GM18951 (cell line): Measurements from ENCODE around the gene GRIK1.

Source experiments
- POLR2A ChIP-seq: IDR thresholded peaks from 4 replicates; pipeline ENCODE4 v1.6.1; 2011; ENCODE audit warnings: mild to moderate bottlenecking; ENCODE audit not compliant: insufficient read length, insufficient read depth; ENCODE audit errors: extremely low read depth
- in situ Hi-C: fragments of 300-500 bp; cut with MboI; formaldehyde crosslinking; loops from one replicate; pipeline ENCODE4 v1.12.0; 2022; ENCODE audit warnings: low sequenced_read_pairs, mixed read lengths, inconsistent platforms; ENCODE audit not compliant: unreplicated experiment

Gene GRIK1

DNA sequence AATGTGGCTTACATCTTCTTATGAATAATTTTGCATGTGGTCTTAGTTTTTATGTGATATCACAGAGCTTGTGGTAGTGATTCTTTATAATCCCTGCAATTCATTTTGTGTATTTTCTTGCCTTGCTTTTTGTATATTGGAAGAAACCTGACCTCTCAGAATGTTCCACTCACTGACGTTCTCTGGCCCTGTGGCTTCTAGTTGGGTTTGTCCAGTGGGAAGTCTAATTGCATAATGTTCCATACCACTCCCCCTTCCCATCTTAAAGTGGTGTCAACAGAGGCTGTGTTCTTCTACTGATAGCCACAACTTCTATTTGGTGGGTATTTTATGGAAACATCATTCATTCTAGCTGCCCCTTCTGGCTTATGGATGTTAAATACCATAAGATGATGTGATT is 415.7 kb downstream of the GRIK1 start:
- in situ Hi-C loops: no loop called here

DNA sequence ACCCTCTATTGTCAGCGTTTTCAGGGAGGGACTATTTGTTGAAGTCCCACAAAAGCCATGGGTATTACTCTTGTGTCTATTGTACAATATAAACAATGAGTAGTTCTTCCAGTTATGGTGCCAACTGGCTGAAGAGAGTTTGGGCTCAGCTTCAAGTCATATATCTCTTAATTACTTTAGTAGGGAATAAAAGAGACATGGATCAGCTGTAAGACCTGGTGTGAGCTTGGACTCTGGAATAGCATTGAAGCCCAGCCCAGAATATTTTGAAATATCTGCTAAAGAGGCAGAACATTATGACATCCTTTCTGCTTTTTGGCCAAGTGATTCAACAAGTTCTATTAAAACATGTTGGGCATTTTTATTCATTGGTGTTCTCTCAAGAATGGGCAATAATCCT is 416.1 kb downstream of the GRIK1 start:
- no peak for TF ChIP-seq POLR2A
- in situ Hi-C loops: no loop called here

More for the DNA sequence above, 415.7 kb downstream of the GRIK1 start:
- no peak for TF ChIP-seq POLR2A

GRCh38 chr21:29521872-29522271 is 417.9 kb downstream of the GRIK1 start:
- in situ Hi-C loops: no loop called here
- no peak for TF ChIP-seq POLR2A

DNA sequence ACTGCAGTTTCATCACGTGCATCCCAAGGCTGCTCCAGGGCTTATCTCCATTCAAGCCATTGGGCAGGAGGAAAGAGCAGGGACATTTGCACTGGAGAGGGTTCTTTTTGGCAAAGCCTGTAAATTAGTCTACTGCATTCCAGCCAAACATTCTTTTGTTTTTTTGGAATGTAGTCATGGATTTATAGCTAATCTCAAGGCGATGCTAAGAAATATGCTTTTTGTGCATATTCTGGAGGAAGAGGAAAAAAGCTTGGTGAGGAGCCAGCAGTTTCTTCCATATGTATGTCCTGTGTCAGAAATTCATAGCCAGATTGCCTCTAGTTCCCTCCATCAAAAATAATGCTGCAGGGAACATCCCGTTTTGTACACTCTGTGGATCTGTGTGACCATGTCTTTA is 419.6 kb downstream of the GRIK1 start:
- in situ Hi-C loops: no loop called here
- TF ChIP-seq POLR2A: no peak

DNA sequence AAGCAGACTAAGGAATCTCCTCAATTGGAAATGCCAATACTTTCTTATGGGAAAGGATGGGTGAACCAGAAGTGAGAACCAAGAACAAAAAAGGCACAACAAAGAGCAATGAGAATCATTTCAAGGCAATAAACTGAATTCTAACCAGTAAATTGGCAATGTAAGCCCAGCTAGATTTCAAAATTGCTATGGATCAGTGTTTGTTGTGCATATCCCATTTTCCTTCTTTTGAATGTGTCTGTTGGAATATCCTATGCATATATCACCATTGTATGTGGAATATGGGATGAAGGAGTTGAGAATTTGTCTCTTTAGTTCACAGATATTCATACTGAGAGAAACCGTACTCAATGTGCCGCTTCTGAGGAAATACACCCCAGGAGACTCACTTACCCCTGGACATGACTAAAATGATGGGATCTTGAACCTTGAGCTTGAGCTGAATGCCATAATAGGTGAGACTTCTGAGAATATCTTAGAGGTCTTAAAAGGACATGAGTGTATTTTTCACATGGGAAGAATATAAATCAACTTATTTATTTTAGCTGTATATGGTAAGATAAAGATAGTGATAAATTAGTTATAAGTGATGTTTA is 425.0 kb downstream of the GRIK1 start:
- TF ChIP-seq POLR2A: no peak
- in situ Hi-C loops: no loop called here

DNA sequence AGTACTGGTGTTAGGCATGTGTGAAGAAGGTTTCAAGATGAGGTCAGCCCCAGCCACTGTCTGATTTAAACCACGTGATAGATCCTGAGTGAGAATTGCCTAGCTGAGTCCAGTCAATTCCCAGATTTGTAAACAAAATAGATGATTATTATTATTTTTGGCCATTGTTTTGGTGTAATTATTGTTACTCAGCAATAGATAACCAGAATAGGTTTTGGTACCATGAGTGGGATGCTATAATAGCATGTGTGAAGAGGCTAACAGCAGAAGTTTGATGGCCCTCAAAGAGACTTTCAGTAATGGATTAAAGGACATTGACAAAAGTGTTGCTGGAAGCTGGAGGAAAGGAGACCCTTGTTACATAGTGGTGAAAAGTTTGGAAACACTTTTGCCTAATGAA is 426.3 kb downstream of the GRIK1 start:
- TF ChIP-seq POLR2A: no peak
- in situ Hi-C loops: no loop called here

- in situ Hi-C loops: no loop called here
- no peak for TF ChIP-seq POLR2A
These were observed 428.7 kb downstream of the GRIK1 start for GRCh38 chr21:29511096-29511495.

DNA sequence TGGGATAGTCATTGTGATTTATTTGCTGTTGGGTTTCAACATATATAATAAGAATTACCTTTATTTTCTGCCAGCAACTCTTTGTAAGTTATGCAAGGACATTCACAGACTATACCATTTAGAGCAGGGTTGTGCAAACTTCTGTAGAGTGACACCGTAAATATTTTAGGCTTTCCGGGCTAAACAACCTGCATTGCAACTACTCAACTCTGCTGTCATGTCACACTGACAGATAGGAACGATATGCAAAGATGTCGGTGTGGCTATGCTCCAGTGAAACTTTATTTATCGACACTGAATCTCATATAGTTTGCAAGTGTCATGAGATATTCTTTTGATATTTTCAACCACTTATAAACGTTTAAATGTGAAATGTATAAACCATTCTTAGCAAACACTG is 430.7 kb downstream of the GRIK1 start:
- in situ Hi-C loops: no loop called here
- TF ChIP-seq POLR2A: no peak

- no peak for TF ChIP-seq POLR2A
- in situ Hi-C loops: no loop called here
These were observed 431.5 kb downstream of the GRIK1 start for GRCh38 chr21:29508301-29508700.

- in situ Hi-C loops: no loop called here
These were observed 432.8 kb downstream of the GRIK1 start for GRCh38 chr21:29506947-29507346.

GRCh38 chr21:29506214-29506613 is 433.6 kb downstream of the GRIK1 start:
- in situ Hi-C loops: no loop called here
- TF ChIP-seq POLR2A: no peak

More at GRCh38 chr21:29506947-29507346, 432.8 kb downstream of the GRIK1 start:
- no peak for TF ChIP-seq POLR2A

DNA sequence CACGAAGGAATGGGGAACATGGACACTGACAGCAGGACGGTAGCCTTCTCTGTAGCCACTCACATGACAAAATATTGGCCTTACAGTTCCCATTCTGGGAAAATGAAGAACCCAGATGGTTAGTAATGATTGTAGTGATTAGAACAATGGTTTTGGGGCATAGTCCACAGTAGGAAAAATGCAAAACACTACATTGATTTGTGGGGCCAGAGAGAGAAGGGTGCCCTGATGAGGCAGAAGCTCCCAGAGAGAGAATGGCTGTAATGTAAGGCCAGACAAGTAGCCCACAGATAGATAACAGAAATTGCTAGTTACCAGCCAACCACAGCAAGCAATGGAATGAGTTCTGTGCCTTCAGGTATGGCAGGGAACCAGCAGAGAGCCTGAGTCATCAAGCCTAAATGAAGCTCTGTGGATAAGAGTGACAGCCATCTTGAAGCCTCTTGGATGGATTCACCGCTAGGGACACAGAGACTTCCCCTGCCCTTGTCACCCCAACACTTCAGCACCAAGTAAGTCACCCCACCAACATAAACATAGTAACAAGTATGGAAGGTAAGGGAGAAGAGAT is 435.0 kb downstream of the GRIK1 start:
- in situ Hi-C loops: no loop called here
- TF ChIP-seq POLR2A: no peak

- in situ Hi-C loops: no loop called here
- TF ChIP-seq POLR2A: no peak
These were observed 438.3 kb downstream of the GRIK1 start for GRCh38 chr21:29501451-29501850.

DNA sequence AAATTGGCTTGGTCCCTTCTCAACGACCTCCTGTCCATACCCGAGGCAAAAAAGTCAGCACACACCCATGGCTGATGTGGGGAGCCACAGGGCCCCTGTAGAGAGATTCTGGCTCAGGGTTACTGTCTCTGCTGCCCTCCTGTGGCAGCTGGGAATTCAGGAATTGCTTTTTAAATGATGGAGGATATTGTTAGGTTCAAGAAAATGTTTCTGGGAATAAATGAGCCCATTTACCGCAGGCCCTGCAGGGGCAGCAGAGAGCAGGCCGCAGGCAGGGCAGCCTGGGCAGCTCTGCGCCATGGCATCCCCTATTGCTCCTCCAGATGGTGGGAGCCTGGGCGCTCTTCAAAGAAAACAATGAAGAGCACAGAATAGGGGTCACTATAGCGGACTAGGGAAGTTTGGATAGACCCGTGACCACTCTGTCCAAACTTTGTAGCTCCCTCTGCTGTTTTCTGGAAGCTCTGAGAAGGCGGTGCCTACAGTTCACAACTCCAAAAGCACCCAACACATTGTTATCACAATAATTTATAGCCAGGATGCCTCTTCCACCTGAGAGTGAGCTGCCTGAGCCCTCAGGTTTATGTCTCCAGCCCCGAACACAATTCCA is 440.0 kb downstream of the GRIK1 start:
- no peak for TF ChIP-seq POLR2A
- in situ Hi-C loops: no loop called here
